HK-2 (cell line): Measurements from ENCODE around the gene XAGE2.

Experiments used
- DNase-seq: peaks from one replicate; pipeline ENCODE4 v3.0.0-alpha.2; 2018; ENCODE audit not compliant: unreplicated experiment

Gene XAGE2

DNA sequence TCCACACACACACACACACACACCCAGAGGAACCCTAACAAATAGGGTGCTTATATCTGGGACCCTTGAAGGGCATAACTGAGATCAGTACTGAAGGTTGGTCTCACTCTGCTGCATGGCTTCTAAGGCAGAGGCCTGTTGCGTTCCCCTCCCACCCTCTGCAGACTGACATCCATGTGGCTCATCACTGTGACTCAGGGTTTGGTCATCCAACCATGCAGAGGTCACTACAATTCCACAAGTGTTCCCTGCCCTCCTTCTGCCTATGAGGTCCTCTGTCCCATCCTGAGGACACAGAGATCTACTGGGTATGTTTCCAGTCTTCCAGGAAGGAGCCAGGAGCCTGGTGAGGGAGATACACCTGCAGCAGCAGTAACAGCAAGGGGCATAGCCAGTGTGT is 55.8 kb downstream of the XAGE2 start:
- DNase-seq: peak; percentile 8
